CD14-positive monocyte (primary cell): ENCODE measurements around the gene GRK7. TPM values are rescaled to one million over a fixed set of nuclear protein-coding genes. Genes with fewer than 3 reads are reported as not detected.

Experiments
- DNase-seq, 3 donors: peaks; one replicate each; pipeline ENCODE4 v3.0.0-alpha.2; 2011 to 2022
- H2AFZ ChIP-seq: 2 replicates; pipeline ENCODE4 v1.6.0; 2012; ENCODE audit warnings: mild to moderate bottlenecking, low read depth, low read length, inconsistent platforms; ENCODE audit not compliant: insufficient read depth, poor library complexity, severe bottlenecking
- H3K27ac ChIP-seq, 2 donors: 1 replicate in 1 of 2; 2 replicates in 1 of 2; pipeline ENCODE4 v1.5.1; 2012 to 2013; ENCODE audit warnings: low read length in 2 of 2, control low read depth in 1 of 2, inconsistent platforms in 1 of 2, low read depth in 1 of 2, mild to moderate bottlenecking in 1 of 2
- H3K27me3 ChIP-seq, 2 donors: one replicate each; pipeline versions ENCODE4 v1.6.0 to v1.6.1; 2011 to 2013; ENCODE audit warnings: low read length in 2 of 2; ENCODE audit not compliant: control insufficient read depth in 2 of 2, insufficient read depth in 2 of 2
- H3K36me3 ChIP-seq, 2 donors: replicated peaks in 1 of 2; 1 replicate in 1 of 2; 2 replicates in 1 of 2; pipeline versions ENCODE4 v1.5.1 to v1.6.1; 2012 to 2013; ENCODE audit warnings: low read length in 2 of 2, control low read depth in 1 of 2, inconsistent platforms in 1 of 2, mild to moderate bottlenecking in 1 of 2; ENCODE audit not compliant: insufficient read depth in 2 of 2, control insufficient read depth in 1 of 2
- H3K4me1 ChIP-seq, 2 donors: 1 replicate in 1 of 2; 2 replicates in 1 of 2; pipeline versions ENCODE4 v1.5.1 to v1.6.1; 2012 to 2013; ENCODE audit warnings: low read length in 2 of 2, control low read depth in 1 of 2, inconsistent platforms in 1 of 2, mild to moderate bottlenecking in 1 of 2, moderate library complexity in 1 of 2; ENCODE audit not compliant: insufficient read depth in 2 of 2, control insufficient read depth in 1 of 2
- H3K4me2 ChIP-seq: replicated peaks from 2 replicates; pipeline ENCODE3; 2012; ENCODE audit warnings: low read length, moderate library complexity, mild to moderate bottlenecking; ENCODE audit not compliant: poor library complexity, severe bottlenecking; ENCODE audit errors: extremely low read depth
- H3K4me3 ChIP-seq, 3 experiments: fragments of 200-600 bp in 1 of 3; sonication (generic) in 1 of 3; replicated peaks in 1 of 3; 1 replicate in 2 of 3; 2 replicates in 1 of 3; pipeline ENCODE4 v1.5.1; 2011 to 2013; ENCODE audit warnings: low read length in 3 of 3, mild to moderate bottlenecking in 3 of 3, control low read depth in 2 of 3, low read depth in 2 of 3, inconsistent platforms in 1 of 3, moderate library complexity in 1 of 3
- H3K79me2 ChIP-seq: 2 replicates; pipeline ENCODE4 v1.6.0; 2012; ENCODE audit warnings: mild to moderate bottlenecking, control low read depth, inconsistent platforms, low read length, moderate library complexity; ENCODE audit not compliant: insufficient read depth
- H3K9ac ChIP-seq: 2 replicates; pipeline ENCODE4 v1.6.0; 2017; ENCODE audit warnings: low read length, mild to moderate bottlenecking; ENCODE audit not compliant: insufficient read depth, poor library complexity, severe bottlenecking
- H3K9me3 ChIP-seq, 2 donors: replicated peaks in 1 of 2; 1 replicate in 1 of 2; 2 replicates in 1 of 2; pipeline versions ENCODE4 v1.5.1 to v1.6.1; 2012 to 2013; ENCODE audit warnings: low read length in 2 of 2, control low read depth in 1 of 2; ENCODE audit not compliant: control insufficient read depth in 1 of 2, insufficient read depth in 1 of 2
- H4K20me1 ChIP-seq: 2 replicates; pipeline ENCODE4 v1.6.0; 2012; ENCODE audit warnings: mild to moderate bottlenecking, low read length, control low read depth, moderate library complexity; ENCODE audit not compliant: insufficient read depth
- H3K27ac Mint-ChIP-seq, 7 donors: one replicate each; pipeline ENCODE4 v1.8.0; 2020; ENCODE audit warnings: mild to moderate bottlenecking in 7 of 7, mixed read lengths in 7 of 7, moderate library complexity in 6 of 7, inconsistent platforms in 2 of 7
- H3K27me3 Mint-ChIP-seq, 3 donors: one replicate each; pipeline ENCODE4 v1.8.0; 2021 to 2022; ENCODE audit warnings: low read depth in 3 of 3, mild to moderate bottlenecking in 3 of 3, mixed read lengths in 3 of 3, moderate library complexity in 3 of 3, inconsistent platforms in 1 of 3
- H3K36me3 Mint-ChIP-seq, 2 donors: one replicate each; pipeline ENCODE4 v1.8.0; 2020; ENCODE audit warnings: mixed read lengths in 2 of 2, inconsistent platforms in 1 of 2, mild to moderate bottlenecking in 1 of 2
- H3K4me1 Mint-ChIP-seq: one replicate; pipeline ENCODE4 v1.8.0; 2020; ENCODE audit warnings: mild to moderate bottlenecking, mixed read lengths
- H3K4me3 Mint-ChIP-seq, 2 donors: one replicate each; pipeline ENCODE4 v1.8.0; 2020; ENCODE audit warnings: mild to moderate bottlenecking in 2 of 2, mixed read lengths in 2 of 2, moderate library complexity in 1 of 2
- H3K9me3 Mint-ChIP-seq, 7 donors: one replicate each; pipeline ENCODE4 v1.8.0; 2020 to 2022; ENCODE audit warnings: mixed read lengths in 7 of 7, mild to moderate bottlenecking in 6 of 7, moderate library complexity in 6 of 7, inconsistent platforms in 2 of 7
- WGBS: methylation state at CpG from one replicate; pipeline ENCODE4 v1.1.5; 2013; ENCODE audit warnings: missing lambda C conversion rate; ENCODE audit not compliant: insufficient coverage; 5-methylcytosine and 5-hydroxymethylcytosine counted together
- intact Hi-C, 2 donors: fragments of 100-400 bp; cut with micrococcal nuclease; formaldehyde crosslinking; loops; one replicate each; pipeline versions ENCODE4 v1.15.0 to v1.15.1; 2023
- polyA plus RNA-seq, 3 donors: library from polyadenylated mRNA; depleted of rRNA in 1 of 3; unstranded in 2 of 3; stranded (reverse) in 1 of 3; fragments of 300-500 nt in 2 of 3; fragments of >200 nt in 1 of 3; fragmentation: Illumina TruSeq in 2 of 3; gene quantifications; 1 replicate in 2 of 3; 2 replicates in 1 of 3; pipeline ENCODE4 v1.2.3, GENCODE V29; 2012 to 2021
- TF ChIP-seq, protein P1 (sequence below): fragments of 200-600 bp; IDR thresholded peaks from one replicate; pipeline ENCODE4 v1.8.0; 2022; ENCODE audit warnings: antibody characterized with exemption, mild to moderate bottlenecking

Gene GRK7
- polyA plus RNA-seq, 3 donors: 0.04 to 0.07 TPM; not detected in 1

GRCh38 chr3:141777957-141778813, 15.0 kb downstream of the GRK7 start:
- TF ChIP-seq, protein P1, sequence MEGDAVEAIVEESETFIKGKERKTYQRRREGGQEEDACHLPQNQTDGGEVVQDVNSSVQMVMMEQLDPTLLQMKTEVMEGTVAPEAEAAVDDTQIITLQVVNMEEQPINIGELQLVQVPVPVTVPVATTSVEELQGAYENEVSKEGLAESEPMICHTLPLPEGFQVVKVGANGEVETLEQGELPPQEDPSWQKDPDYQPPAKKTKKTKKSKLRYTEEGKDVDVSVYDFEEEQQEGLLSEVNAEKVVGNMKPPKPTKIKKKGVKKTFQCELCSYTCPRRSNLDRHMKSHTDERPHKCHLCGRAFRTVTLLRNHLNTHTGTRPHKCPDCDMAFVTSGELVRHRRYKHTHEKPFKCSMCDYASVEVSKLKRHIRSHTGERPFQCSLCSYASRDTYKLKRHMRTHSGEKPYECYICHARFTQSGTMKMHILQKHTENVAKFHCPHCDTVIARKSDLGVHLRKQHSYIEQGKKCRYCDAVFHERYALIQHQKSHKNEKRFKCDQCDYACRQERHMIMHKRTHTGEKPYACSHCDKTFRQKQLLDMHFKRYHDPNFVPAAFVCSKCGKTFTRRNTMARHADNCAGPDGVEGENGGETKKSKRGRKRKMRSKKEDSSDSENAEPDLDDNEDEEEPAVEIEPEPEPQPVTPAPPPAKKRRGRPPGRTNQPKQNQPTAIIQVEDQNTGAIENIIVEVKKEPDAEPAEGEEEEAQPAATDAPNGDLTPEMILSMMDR: no peak
- Histone ChIP-seq H3K9ac (no peak overlapping the region), H3K79me2 (no peaks in the 10 kb centered on the region), H2AFZ (no peak overlapping the region), H3K36me3 (no peaks in the 10 kb centered on the region), H3K4me1 (no peaks in the 10 kb centered on the region), H3K4me2 (no peak overlapping the region), H4K20me1 (no peaks in the 10 kb centered on the region), H3K27ac (no peak overlapping the region), H3K9me3 (no peaks in the 10 kb centered on the region), H3K4me3 (no peak overlapping the region), H3K27me3 (no peaks in the 10 kb centered on the region)
- no peak overlapping the region for H3K27ac Mint-ChIP-seq
- no peaks in the 10 kb centered on the region for H3K4me1 Mint-ChIP-seq
- intact Hi-C loops: no loop called here
- H3K9me3 Mint-ChIP-seq: peaks cover 0 to 3% (median 2%) of the 10 kb centered on the region in 7 donors
- 96% methylated on average over 38 of the region's 42 CpGs for WGBS
- peaks cover 0 to 3% (median 1%) of the 10 kb centered on the region in 3 donors for H3K27me3 Mint-ChIP-seq
- no peak overlapping the region for H3K4me3 Mint-ChIP-seq
- DNase-seq: no peak
- H3K36me3 Mint-ChIP-seq: no peaks in the 10 kb centered on the region

GRCh38 chr3:141779667-141780066, 16.5 kb downstream of the GRK7 start:
- no peaks in the 10 kb centered on the region for H3K4me1 ChIP-seq
- intact Hi-C loops: no loop called here
- no peaks in the 10 kb centered on the region for H4K20me1 ChIP-seq
- peaks cover 0 to 3% (median 1%) of the 10 kb centered on the region in 3 donors for H3K27me3 Mint-ChIP-seq
- no peaks in the 10 kb centered on the region for H3K79me2 ChIP-seq
- H3K4me3 ChIP-seq: no peak overlapping the region
- no peaks in the 10 kb centered on the region for H3K27me3 ChIP-seq
- no peaks in the 10 kb centered on the region for H3K4me1 Mint-ChIP-seq
- no peak overlapping the region for H3K27ac Mint-ChIP-seq
- H3K36me3 ChIP-seq: no peaks in the 10 kb centered on the region
- no peak overlapping the region for H3K27ac ChIP-seq
- WGBS: 100% methylated on average over 1 of the region's 1 CpG
- no peaks in the 10 kb centered on the region for H3K36me3 Mint-ChIP-seq
- no peak overlapping the region for H3K4me3 Mint-ChIP-seq
- DNase-seq: no peak
- H3K9me3 Mint-ChIP-seq: peaks cover 0 to 3% (median 2%) of the 10 kb centered on the region in 7 donors
- H3K4me2 ChIP-seq: no peak overlapping the region
- no peak overlapping the region for H3K9ac ChIP-seq
- TF ChIP-seq, protein P1: no peak
- H3K9me3 ChIP-seq: no peaks in the 10 kb centered on the region
- H2AFZ ChIP-seq: no peak overlapping the region
